IPS-NIHi7 (cell line): ENCODE measurements around the gene LMF2.
"Not testable (repeated sequence)": the region's sequence is repeated elsewhere in the genome, so short reads cannot be mapped to it uniquely, and the experiment has no call there.

Experiments
- DNase-seq: peaks from one replicate; pipeline ENCODE4 v3.0.0; 2012; ENCODE audit warnings: mixed read lengths; ENCODE audit errors: extremely low spot score

LMF2 gene

DNA sequence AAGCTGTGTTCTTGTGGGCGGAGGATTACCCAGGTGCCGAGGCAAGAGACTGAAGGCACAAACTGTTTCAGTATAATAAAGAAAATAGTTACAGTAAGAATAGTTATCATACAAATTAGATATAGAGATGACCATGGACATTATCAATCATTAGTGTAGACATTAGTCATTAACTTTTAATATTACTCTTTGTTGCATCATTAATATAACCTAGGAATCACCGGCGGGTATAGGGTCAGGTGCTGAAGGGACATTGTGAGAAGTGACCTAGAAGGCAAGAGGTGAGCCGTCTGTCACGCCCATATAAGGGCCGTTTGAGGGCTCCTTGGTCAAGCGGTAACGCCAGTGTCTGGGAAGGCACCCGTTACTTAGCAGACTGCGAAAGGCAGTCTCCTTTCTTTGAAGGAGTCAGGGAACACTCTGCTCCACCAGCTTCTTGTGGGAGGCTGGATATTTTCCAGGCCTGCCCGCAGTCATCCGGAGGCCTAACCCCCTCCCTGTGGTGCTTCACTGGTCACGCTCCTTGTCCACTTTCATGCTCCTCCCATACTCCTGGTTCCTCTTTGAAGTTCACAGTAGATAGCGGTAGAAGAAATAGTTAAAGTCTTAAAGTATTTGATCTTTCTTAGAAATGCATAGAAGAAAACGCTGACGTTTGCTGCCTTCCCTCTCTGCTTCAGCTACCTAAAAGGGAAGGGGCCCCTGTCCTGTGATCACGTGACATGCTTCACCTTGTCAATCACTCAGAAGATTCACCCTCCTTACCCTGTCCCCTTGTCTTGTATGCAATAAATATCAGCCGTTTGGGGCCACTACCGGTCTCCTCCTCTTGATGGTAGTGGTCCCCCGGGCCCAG, 26.6 kb upstream of the LMF2 start:
- not testable (repeated sequence) for DNase-seq

- DNase-seq, result no peak
Observed at GRCh38 chr22:50532824-50533796, 25.6 kb upstream of the LMF2 start.

DNA sequence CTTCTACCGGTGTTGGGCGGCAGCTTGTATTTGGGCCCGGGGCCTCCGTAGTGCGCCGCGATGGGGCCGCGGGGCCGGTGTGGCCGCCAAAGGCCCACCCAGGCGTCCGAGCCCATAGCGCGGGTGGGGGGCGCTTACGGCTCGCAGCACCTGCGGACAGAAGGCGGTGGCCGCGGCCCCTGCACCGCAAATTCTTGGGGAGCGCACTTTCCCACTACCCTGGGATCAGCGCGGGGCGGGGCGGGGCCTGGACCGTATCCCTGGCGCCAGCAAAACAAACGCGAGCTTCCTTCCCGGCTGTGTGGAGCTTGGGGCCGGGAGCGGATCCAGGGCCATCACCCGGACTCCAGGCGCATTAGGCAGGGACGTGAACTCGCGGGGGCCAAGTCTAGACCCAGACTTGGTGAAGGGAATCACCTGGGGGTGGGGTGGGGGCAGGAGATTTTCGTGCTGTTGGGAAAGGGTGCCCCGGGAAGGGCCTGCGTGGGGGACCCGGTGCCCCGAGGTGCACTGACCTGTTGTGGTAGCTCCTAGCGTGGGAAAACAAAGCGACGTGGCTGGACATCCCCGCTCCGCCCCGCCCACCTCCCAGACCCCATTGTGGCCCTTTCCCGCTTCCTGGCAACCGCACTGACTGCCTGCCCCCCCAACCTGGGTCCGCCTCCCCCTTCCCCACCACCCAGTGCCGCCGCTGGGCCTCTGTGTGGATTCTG, 24.6 kb upstream of the LMF2 start:
- peak; percentile 61 for DNase-seq

GRCh38 chr22:50531546-50531961, 24.1 kb upstream of the LMF2 start:
- DNase-seq, result no peak

- peak; percentile 76 for DNase-seq
Observed at GRCh38 chr22:50530877-50531545, 23.5 kb upstream of the LMF2 start.

DNA sequence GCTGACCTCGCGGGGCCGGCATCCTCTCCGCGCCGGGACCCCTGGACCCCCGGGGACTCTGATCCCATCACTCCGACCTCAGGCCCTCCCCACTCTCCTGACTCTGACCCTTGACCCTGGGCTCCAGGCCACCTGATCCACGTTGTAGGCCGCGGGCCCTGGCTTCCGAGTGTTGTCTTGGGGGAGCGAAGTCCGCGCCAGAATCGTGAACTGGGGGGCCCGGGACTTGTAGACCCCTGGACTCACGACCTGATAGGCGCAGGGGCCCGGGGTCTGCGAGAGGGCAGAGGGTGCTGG, 23.0 kb upstream of the LMF2 start:
- no peak for DNase-seq

- peak; percentile 8 for DNase-seq
Observed at GRCh38 chr22:50529897-50530579, 22.5 kb upstream of the LMF2 start, which contains the start of gene TYMP. TYMP (minus strand) TSS chr22:50530012; CDS start chr22:50529709, 303 bp downstream.

GRCh38 chr22:50529416-50529896, 22.0 kb upstream of the LMF2 start:
- no peak for DNase-seq

DNA sequence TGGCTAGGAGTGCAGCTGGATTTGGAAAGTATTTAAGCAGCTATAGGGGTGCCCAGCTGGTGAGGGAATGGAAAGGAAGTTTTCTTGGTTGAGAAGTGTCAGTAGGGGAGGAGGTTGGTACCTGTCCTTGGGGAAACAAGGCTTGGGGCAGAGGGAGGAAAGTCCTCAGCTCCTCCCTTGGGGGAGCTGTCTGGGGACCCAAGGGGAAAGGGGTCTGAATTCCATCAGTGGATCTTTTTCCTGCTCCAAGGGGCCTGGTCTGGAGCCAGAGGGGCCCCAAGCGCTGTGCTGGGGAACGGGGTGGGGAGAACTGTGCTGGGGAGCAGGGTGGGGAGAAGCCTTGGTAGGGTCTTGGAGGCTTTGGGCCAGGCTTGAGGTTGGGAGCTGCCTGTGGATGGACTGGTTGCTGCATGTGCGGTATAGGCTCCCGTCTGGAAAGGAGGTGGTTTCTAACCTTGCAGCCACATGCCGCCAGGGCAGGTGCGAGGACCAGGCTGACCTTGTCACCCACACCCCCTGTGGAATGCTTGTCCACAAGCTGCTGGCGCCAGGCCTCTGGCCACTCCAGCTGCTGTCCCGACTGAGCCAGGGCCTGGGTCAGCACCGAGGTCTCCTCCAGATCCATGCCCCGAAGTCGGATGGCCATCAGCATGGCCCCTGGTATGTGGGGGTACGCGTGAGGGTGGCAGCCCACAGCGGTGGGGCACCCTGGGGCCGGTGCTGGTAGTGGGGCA, 21.3 kb upstream of the LMF2 start:
- DNase-seq, result no peak

- DNase-seq, result no peak
Observed at GRCh38 chr22:50527921-50528681, 20.6 kb upstream of the LMF2 start.

- peak; percentile 75 for DNase-seq
Observed at GRCh38 chr22:50526834-50527801, 19.6 kb upstream of the LMF2 start.

GRCh38 chr22:50526108-50526833, 18.8 kb upstream of the LMF2 start:
- peak; percentile 78 for DNase-seq

DNA sequence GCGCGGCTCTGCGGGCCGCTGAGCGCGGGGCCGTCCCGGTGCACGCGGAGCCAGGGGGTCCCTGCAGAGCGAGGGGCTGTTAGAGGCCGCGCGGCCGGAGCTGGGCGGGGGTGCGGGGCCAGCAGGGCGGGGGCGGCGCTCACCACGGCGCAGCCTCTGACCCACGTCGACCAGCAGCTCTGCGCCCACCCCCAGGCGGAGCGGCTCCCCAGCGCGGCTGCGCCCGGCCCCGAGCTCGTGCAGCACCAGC, 18.3 kb upstream of the LMF2 start:
- no peak for DNase-seq

GRCh38 chr22:50525104-50525857, 17.8 kb upstream of the LMF2 start, which contains the start of gene SCO2:
SCO2 (minus strand) TSS chr22:50525598; CDS start chr22:50524411, 1,187 bp downstream.
- peak; percentile 99 for DNase-seq

DNA sequence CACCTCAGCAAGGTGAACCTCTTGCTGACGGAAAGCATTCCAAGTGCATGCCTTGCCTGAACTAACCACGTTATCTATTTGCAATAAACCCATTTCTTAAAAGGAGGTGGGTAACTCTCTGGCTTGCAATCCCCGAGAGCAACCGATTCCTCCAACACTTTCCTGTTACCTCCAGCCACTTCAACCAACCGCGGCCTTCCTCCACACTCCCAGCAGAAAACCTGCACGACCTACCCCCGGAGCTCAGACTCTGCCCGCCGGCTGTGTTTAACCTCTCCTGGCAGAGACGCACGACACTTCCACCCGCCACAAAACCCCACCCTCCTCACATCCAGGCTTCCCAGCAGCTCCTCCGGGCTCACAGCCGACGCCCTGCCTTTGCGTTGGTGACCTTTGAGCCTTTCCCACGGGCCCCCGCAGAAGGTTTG, 17.2 kb upstream of the LMF2 start:
- no peak for DNase-seq

DNA sequence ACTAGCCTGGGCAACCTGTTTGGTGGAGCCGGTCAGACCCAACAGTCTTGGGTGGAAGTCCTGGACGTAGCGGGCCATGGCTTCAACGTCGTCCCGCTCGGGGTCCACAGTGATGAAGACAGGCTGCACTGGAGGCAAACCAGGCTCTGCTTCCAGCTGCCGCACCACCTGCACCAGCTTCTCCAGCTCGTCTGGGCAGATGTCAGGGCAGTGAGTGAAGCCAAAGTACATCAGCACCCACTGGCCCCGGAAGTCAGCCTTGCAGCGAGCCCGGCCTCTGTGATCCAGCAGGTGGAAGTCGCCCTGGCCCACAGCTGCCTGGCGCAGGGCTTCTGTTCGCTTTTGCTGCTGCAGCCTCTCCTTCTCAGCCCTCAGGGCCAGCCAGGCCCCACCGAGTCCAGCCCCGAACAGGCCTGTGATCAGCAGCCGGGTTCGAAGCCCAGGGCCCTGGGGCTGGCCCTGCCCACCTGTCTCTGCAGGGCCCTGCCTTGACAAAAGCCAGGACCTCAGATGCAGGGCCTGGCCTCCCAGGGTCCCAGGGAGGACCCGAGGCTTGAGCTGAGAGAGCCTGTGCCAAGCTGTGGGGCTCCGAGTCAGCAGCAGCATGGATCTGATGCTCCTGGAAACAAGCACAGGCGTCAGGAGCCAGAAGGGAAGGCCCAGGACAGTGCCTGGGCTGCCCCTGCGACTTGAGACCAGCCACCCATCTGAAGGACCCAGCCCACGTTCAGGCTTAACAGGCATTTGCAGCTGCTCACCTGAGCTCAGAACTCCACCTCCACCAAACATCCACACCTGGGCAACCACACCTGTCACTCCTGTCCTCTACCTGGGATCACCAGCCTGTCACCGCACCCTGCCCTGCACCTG, 16.5 kb upstream of the LMF2 start:
- DNase-seq, result no peak
